Astrocyte (in vitro differentiated cells and primary cell): ENCODE results near the gene RASGRF2. TPM values are rescaled to one million over a fixed set of nuclear protein-coding genes. Genes with fewer than 3 reads are reported as not detected.

Source experiments
- DNase-seq: peaks from one replicate; pipeline ENCODE4 v3.0.0-alpha.2; 2010; ENCODE audit warnings: low read depth
- FAIRE-seq: peaks from 2 replicates; lab custom pipeline; 2011; peaks lifted over from hg19 to GRCh38; lab: Jason Lieb, UNC
- H2AFZ ChIP-seq: 2 replicates; pipeline ENCODE4 v1.6.0; 2012; ENCODE audit warnings: low read depth, low read length, inconsistent platforms
- H3K27ac ChIP-seq: 2 replicates; pipeline ENCODE4 v1.5.1; 2011; ENCODE audit warnings: low read depth, low read length, inconsistent platforms
- H3K27me3 ChIP-seq: 2 replicates; pipeline ENCODE4 v1.6.0; 2011; ENCODE audit warnings: low read length, inconsistent platforms; ENCODE audit not compliant: insufficient read depth
- H3K36me3 ChIP-seq: 2 replicates; pipeline ENCODE4 v1.5.1; 2011; ENCODE audit warnings: low read length, inconsistent platforms; ENCODE audit not compliant: insufficient read depth
- H3K4me1 ChIP-seq: 2 replicates; pipeline ENCODE4 v1.5.1; 2011; ENCODE audit warnings: low read length, inconsistent platforms; ENCODE audit not compliant: insufficient read depth
- H3K4me2 ChIP-seq: 2 replicates; pipeline ENCODE4 v1.6.0; 2012; ENCODE audit warnings: low read length, inconsistent platforms
- H3K4me3 ChIP-seq: 2 replicates; pipeline ENCODE4 v1.5.1; 2011; ENCODE audit warnings: low read depth, mild to moderate bottlenecking, low read length, inconsistent platforms; ENCODE audit not compliant: insufficient read depth
- H3K79me2 ChIP-seq: 2 replicates; pipeline ENCODE4 v1.6.0; 2012; ENCODE audit warnings: mild to moderate bottlenecking, low read length, inconsistent platforms; ENCODE audit not compliant: insufficient read depth
- H3K9ac ChIP-seq: 2 replicates; pipeline ENCODE4 v1.6.0; 2012; ENCODE audit warnings: mild to moderate bottlenecking, low read length, inconsistent platforms
- H3K9me3 ChIP-seq: 2 replicates; pipeline ENCODE4 v1.5.1; 2012; ENCODE audit warnings: low read depth, mild to moderate bottlenecking, low read length, inconsistent platforms; ENCODE audit not compliant: insufficient read depth
- H4K20me1 ChIP-seq: 2 replicates; pipeline ENCODE4 v1.6.0; 2012; ENCODE audit warnings: low read length, inconsistent platforms; ENCODE audit not compliant: insufficient read depth
- H3K27ac Mint-ChIP-seq: one replicate; pipeline ENCODE4 v1.8.0; 2021; ENCODE audit warnings: mild to moderate bottlenecking, mixed read lengths; ENCODE audit not compliant: unreplicated experiment
- H3K27me3 Mint-ChIP-seq: one replicate; pipeline ENCODE4 v1.8.0; 2021; ENCODE audit warnings: low read depth, mixed read lengths; ENCODE audit not compliant: unreplicated experiment
- H3K36me3 Mint-ChIP-seq: one replicate; pipeline ENCODE4 v1.8.0; 2021; ENCODE audit warnings: low read depth, mixed read lengths; ENCODE audit not compliant: unreplicated experiment
- H3K4me1 Mint-ChIP-seq: one replicate; pipeline ENCODE4 v1.8.0; 2021; ENCODE audit warnings: low read depth, mixed read lengths; ENCODE audit not compliant: unreplicated experiment
- H3K4me3 Mint-ChIP-seq: one replicate; pipeline ENCODE4 v1.8.0; 2021; ENCODE audit warnings: mild to moderate bottlenecking, moderate library complexity, mixed read lengths; ENCODE audit not compliant: unreplicated experiment
- H3K9me3 Mint-ChIP-seq: one replicate; pipeline ENCODE4 v1.8.0; 2021; ENCODE audit warnings: mild to moderate bottlenecking, mixed read lengths; ENCODE audit not compliant: unreplicated experiment
- EZH2 ChIP-seq: IDR thresholded peaks from 2 replicates; pipeline ENCODE4 v1.6.1; 2012; ENCODE audit warnings: mild to moderate bottlenecking, low read length, inconsistent platforms; ENCODE audit not compliant: insufficient read depth
- total RNA-seq: library from RNA; stranded (reverse); gene quantifications from 2 replicates; pipeline ENCODE4 v1.2.1, GENCODE V29; 2021
- TF ChIP-seq, protein P1 (sequence below): IDR thresholded peaks from 2 replicates; pipeline ENCODE4 v1.5.1; 2011; ENCODE audit warnings: low read depth, mild to moderate bottlenecking, inconsistent platforms, low read length, moderate library complexity; ENCODE audit not compliant: insufficient read depth

Gene RASGRF2
- total RNA-seq, 1 donor from 2014 or later = 8.0 TPM

DNA sequence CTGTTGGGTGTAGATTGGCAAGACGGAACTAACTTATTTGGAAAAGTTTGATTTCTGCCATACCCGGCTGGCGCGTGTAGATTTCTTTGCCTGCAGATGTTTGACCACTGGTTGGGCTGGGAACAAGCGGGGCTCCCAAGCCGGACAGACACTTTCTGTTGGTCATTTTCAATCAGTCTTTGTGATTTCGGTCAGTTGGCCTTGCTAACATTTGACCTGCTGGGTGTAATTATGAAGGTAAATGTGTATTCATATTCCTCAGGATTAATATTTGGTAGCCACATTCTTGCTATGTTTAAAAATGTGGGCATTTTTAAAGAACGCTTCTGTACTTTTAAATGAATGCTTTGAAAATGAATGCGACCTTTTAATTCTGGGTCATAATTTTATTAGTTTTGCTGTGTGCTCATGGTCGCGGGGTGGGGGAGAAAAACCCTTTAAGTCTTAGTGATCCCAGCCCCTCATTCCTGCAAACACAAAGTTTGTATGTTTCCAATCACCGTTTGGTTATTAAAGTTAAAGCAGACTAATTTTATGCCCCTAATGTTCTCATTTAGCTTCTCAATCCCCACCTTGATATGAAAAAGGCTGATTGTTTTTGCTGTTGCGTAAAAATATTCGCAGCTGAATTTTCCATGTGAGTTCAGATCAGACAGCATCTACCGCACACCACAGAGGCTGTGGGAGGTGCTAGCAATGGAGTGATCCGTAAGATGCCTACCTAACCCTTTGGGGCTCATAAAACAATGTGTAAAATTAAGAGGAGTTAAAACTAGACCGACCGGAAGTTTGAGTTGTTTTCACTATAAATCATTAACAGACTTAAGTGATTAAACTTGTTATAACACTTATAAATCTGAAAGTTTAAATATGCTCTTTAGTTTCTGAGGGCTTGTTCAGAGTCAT, 1.5 kb downstream of the RASGRF2 start:
- H3K4me3 ChIP-seq = peak overlapping the region; percentile 58
- H3K4me2 ChIP-seq = peak overlapping the region; percentile 87
- Mint-ChIP-seq H3K4me1 (peaks cover 13% of the 10 kb centered on the region), H3K36me3 (no peaks in the 10 kb centered on the region), H3K9me3 (peaks cover 4% of the 10 kb centered on the region), H3K27ac (peak overlapping the region; percentile 0), H3K27me3 (peaks cover 17% of the 10 kb centered on the region), H3K4me3 (peak overlapping the region; percentile 84)
- peak; percentile 40 for DNase-seq
- TF ChIP-seq EZH2 = no peak
- TF ChIP-seq, protein P1, sequence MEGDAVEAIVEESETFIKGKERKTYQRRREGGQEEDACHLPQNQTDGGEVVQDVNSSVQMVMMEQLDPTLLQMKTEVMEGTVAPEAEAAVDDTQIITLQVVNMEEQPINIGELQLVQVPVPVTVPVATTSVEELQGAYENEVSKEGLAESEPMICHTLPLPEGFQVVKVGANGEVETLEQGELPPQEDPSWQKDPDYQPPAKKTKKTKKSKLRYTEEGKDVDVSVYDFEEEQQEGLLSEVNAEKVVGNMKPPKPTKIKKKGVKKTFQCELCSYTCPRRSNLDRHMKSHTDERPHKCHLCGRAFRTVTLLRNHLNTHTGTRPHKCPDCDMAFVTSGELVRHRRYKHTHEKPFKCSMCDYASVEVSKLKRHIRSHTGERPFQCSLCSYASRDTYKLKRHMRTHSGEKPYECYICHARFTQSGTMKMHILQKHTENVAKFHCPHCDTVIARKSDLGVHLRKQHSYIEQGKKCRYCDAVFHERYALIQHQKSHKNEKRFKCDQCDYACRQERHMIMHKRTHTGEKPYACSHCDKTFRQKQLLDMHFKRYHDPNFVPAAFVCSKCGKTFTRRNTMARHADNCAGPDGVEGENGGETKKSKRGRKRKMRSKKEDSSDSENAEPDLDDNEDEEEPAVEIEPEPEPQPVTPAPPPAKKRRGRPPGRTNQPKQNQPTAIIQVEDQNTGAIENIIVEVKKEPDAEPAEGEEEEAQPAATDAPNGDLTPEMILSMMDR = no peak
- FAIRE-seq = no peak
- peaks cover 6% of the 10 kb centered on the region for H3K79me2 ChIP-seq
- peak overlapping the region; percentile 81 for H2AFZ ChIP-seq
- H3K36me3 ChIP-seq = no peaks in the 10 kb centered on the region
- peaks cover 9% of the 10 kb centered on the region for H3K27me3 ChIP-seq
- no peaks in the 10 kb centered on the region for H4K20me1 ChIP-seq
- no peak overlapping the region for H3K27ac ChIP-seq
- H3K9ac ChIP-seq = peak overlapping the region; percentile 25
- peaks cover 25% of the 10 kb centered on the region for H3K4me1 ChIP-seq
- H3K9me3 ChIP-seq = no peaks in the 10 kb centered on the region

DNA sequence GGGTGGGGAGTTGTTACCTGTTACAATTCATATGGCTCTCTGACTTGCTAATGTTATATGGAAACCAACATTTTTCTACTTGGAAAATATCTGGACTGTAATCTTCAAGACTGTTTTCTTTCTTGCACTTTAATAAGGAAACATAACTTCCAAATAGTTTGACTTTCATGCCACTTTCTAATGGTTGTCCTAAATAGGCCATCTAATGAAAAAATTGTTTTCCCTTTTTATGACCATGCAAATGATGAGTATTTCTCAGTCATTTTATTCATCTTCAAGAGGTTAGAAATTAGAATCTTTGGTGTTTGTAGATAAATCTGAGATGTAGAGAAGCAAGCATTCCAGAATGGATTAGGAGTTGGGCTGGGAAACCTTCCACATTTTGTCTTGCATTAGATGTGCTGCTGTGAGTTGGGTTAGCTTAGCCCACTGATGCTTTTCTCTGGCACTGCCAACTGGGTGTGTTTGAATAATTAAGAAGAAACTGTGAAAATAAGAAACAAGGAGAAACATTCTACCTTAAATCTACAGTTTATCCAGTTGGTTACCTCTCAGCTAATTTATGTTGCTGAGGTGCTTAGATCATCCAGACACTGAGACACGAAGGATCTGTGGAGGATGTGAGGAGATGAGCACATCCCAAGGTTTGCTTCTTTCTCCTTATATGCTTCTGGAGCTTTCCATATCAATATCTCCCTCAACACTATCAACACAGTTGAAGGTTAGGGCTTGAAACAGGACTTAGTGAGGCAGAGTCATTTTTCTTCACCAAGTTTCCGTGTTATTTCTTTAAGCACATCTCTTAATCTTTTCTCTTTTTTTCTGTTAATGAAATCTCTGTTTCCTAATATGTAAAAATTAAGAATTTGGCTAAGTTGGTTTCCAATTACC, 2.7 kb downstream of the RASGRF2 start:
- Mint-ChIP-seq H3K27ac (no peak overlapping the region), H3K9me3 (peaks cover 4% of the 10 kb centered on the region), H3K4me3 (peak overlapping the region; percentile 20), H3K36me3 (no peaks in the 10 kb centered on the region), H3K27me3 (peaks cover 17% of the 10 kb centered on the region), H3K4me1 (peaks cover 13% of the 10 kb centered on the region)
- no peaks in the 10 kb centered on the region for H4K20me1 ChIP-seq
- no peak for TF ChIP-seq EZH2
- TF ChIP-seq, protein P1 = no peak
- no peak for DNase-seq
- H2AFZ ChIP-seq = no peak overlapping the region
- no peak overlapping the region for H3K9ac ChIP-seq
- peaks cover 9% of the 10 kb centered on the region for H3K27me3 ChIP-seq
- H3K27ac ChIP-seq = no peak overlapping the region
- H3K9me3 ChIP-seq = no peaks in the 10 kb centered on the region
- peaks cover 6% of the 10 kb centered on the region for H3K79me2 ChIP-seq
- peaks cover 25% of the 10 kb centered on the region for H3K4me1 ChIP-seq
- H3K36me3 ChIP-seq = no peaks in the 10 kb centered on the region
- no peak for FAIRE-seq
- H3K4me2 ChIP-seq = peak overlapping the region; percentile 11
- H3K4me3 ChIP-seq = no peak overlapping the region
